DND-41 (cell line): Measurements from ENCODE around the gene ZNF726.
"Not testable (repeated sequence)": the region's sequence is repeated elsewhere in the genome, so short reads cannot be mapped to it uniquely, and the experiment has no call there.

Experiments used
- ATAC-seq: fragments of 200-7000 bp; cut with Tn5 transposase; 3 replicates; pipeline ENCODE4 v1.9.1; 2021; ENCODE audit warnings: low read depth; ENCODE audit not compliant: insufficient read depth
- DNase-seq: peaks from one replicate; pipeline ENCODE4 v3.0.0-alpha.2; 2020
- H2AFZ ChIP-seq: 2 replicates; pipeline ENCODE4 v1.6.0; 2012; ENCODE audit warnings: low read depth, low read length
- H3K27ac ChIP-seq: 2 replicates; pipeline ENCODE4 v1.5.1; 2012; ENCODE audit warnings: low read length, inconsistent platforms
- H3K27me3 ChIP-seq: fragments of 200-600 bp; sonication (generic); 2 replicates; pipeline ENCODE4 v1.6.0; 2012; ENCODE audit warnings: low read length, mild to moderate bottlenecking, inconsistent platforms; ENCODE audit not compliant: insufficient read depth, poor library complexity
- H3K36me3 ChIP-seq: 2 replicates; pipeline ENCODE4 v1.5.1; 2012; ENCODE audit warnings: low read length, inconsistent platforms; ENCODE audit not compliant: insufficient read depth
- H3K4me1 ChIP-seq: 2 replicates; pipeline ENCODE4 v1.5.1; 2012; ENCODE audit warnings: mild to moderate bottlenecking, low read length; ENCODE audit not compliant: insufficient read depth
- H3K4me2 ChIP-seq: 2 replicates; pipeline ENCODE4 v1.6.0; 2012; ENCODE audit warnings: mild to moderate bottlenecking, moderate library complexity, low read length, inconsistent platforms; ENCODE audit not compliant: insufficient read depth
- H3K4me3 ChIP-seq, 2 experiments: fragments of 200-600 bp in 1 of 2; shearing (Covaris generic) in 1 of 2; 2 replicates each; pipeline ENCODE4 v1.5.1; 2012 to 2016; ENCODE audit warnings: inconsistent platforms in 2 of 2, low read length in 2 of 2, mild to moderate bottlenecking in 2 of 2, low read depth in 1 of 2, moderate library complexity in 1 of 2
- H3K79me2 ChIP-seq: 2 replicates; pipeline ENCODE4 v1.6.0; 2012; ENCODE audit warnings: low read length, inconsistent platforms; ENCODE audit not compliant: insufficient read depth
- H3K9ac ChIP-seq: 2 replicates; pipeline ENCODE4 v1.6.0; 2012; ENCODE audit warnings: low read depth, mild to moderate bottlenecking, inconsistent platforms, low read length, moderate library complexity
- H3K9me3 ChIP-seq: 2 replicates; pipeline ENCODE4 v1.5.1; 2012; ENCODE audit warnings: low read length, moderate library complexity, mild to moderate bottlenecking, inconsistent platforms; ENCODE audit not compliant: insufficient read depth, severe bottlenecking
- H4K20me1 ChIP-seq: 2 replicates; pipeline ENCODE4 v1.6.0; 2012; ENCODE audit warnings: low read length; ENCODE audit not compliant: insufficient read depth
- CTCF ChIP-seq: IDR thresholded peaks from 2 replicates; pipeline ENCODE4 v1.5.1; 2012; ENCODE audit warnings: borderline replicate concordance, low read length, moderate library complexity, mild to moderate bottlenecking; ENCODE audit not compliant: poor library complexity, severe bottlenecking; ENCODE audit errors: extremely low read depth
- EZH2 ChIP-seq: IDR thresholded peaks from 3 replicates; pipeline ENCODE4 v1.6.1; 2012; ENCODE audit warnings: borderline replicate concordance, low read depth, mild to moderate bottlenecking, moderate library complexity, low read length, inconsistent platforms; ENCODE audit not compliant: severe bottlenecking

The ZNF726 gene

DNA sequence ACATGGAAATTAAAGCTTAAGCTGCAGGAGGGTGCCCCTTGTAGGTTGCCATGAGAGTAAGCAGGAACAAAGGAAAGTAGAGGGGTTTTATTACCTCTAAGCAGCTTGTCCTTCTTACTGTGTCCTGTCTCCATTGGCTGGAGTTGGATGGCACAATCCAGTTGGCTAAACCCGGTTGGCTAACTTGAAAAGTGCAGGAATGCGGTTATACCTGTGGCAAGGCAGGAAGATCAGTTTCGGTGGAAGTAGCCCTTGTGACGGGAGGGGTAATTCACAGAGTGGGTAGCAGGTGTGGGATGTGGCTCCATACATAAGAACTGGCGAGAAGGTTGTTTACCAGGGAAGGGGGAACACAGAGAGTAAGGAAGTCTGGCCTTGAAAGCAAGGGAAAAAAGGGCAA is 3.2 kb downstream of the ZNF726 start:
- H3K4me2 ChIP-seq = peak overlapping the region; percentile 67; the same call in 1 of the 2 replicates
- H3K27me3 ChIP-seq = no peaks in the 10 kb centered on the region
- no peak for TF ChIP-seq EZH2
- TF ChIP-seq CTCF = no peak
- H3K36me3 ChIP-seq = peaks cover 70% of the 10 kb centered on the region
- DNase-seq (no peak), ATAC-seq (no peak)
- H3K4me3 ChIP-seq = peak overlapping the region in 1 of 2 experiments; percentile 28; a peak in 1 of 4 replicates
- peaks cover 35% of the 10 kb centered on the region for H3K4me1 ChIP-seq
- H3K79me2 ChIP-seq = peaks cover 77% of the 10 kb centered on the region
- H3K27ac ChIP-seq = 0 out of 2 replicates have a peak overlapping the region, but pooled peaks have one; percentile 43
- H3K9ac ChIP-seq = no peak overlapping the region
- peaks cover 18% of the 10 kb centered on the region for H3K9me3 ChIP-seq
- no peak overlapping the region for H2AFZ ChIP-seq
- peaks cover 3% of the 10 kb centered on the region; the same call in 1 of the 2 replicates for H4K20me1 ChIP-seq

- Histone ChIP-seq H4K20me1 (no peaks in the 10 kb centered on the region), H3K27ac (no peak overlapping the region), H3K4me2 (no peak overlapping the region), H3K4me1 (no peaks in the 10 kb centered on the region), H3K27me3 (no peaks in the 10 kb centered on the region), H3K9ac (no peak overlapping the region), H3K4me3 (no peak overlapping the region), H3K79me2 (peaks cover 20% of the 10 kb centered on the region; the same call in 1 of the 2 replicates), H2AFZ (no peak overlapping the region), H3K36me3 (peaks cover 91% of the 10 kb centered on the region), H3K9me3 (peaks cover 45% of the 10 kb centered on the region)
- DNase-seq (no peak), ATAC-seq (no peak)
- TF ChIP-seq EZH2 = no peak
- TF ChIP-seq CTCF = no peak
These were observed 10.6 kb downstream of the ZNF726 start for GRCh38 chr19:23925285-23925684.

DNA sequence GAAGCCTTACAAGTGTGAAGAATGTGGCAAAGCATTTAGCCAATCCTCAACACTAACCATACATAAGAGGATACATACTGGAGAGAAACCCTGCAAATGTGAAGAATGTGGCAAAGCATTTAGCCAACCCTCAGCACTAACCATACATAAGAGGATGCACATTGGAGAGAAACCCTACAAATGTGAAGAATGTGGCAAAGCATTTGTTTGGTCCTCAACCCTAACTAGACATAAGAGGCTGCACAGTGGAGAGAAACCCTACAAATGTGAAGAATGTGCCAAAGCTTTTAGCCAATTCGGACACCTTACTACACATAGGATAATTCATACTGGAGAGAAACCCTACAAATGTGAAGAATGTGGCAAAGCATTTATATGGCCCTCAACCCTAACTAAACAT is 18.2 kb downstream of the ZNF726 start:
- H3K9me3 ChIP-seq = peaks cover 72% of the 10 kb centered on the region
- H2AFZ ChIP-seq = no peak overlapping the region
- no peak overlapping the region for H3K27ac ChIP-seq
- H3K4me2 ChIP-seq = no peak overlapping the region
- H3K4me3 ChIP-seq = no peak overlapping the region
- H4K20me1 ChIP-seq = no peaks in the 10 kb centered on the region
- DNase-seq = no peak
- H3K4me1 ChIP-seq = no peaks in the 10 kb centered on the region
- no peaks in the 10 kb centered on the region; the same call in 1 of the 2 replicates for H3K79me2 ChIP-seq
- no peaks in the 10 kb centered on the region for H3K27me3 ChIP-seq
- TF ChIP-seq EZH2 (no peak), CTCF (no peak)
- no peak overlapping the region for H3K9ac ChIP-seq
- no peak for ATAC-seq
- peaks cover 45% of the 10 kb centered on the region for H3K36me3 ChIP-seq

DNA sequence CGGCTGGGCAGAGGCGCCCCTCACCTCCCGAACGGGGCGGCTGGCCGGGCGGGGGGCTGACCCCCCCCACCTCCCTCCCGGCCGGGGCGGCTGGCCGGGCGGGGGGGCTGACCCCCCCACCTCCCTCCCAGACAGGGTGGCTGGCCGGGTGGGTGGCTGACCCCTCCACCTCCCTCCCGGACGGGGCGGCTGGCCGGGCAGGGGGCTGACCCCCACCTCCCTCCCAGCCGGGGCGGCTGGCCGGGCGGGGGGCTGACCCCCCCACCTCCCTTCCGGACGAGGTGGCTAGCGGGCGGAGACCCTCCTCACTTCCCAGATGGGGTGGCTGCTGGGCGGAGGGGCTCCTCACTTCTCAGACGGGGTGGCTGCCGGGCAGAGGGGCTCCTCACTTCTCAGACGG is 22.3 kb downstream of the ZNF726 start:
- not testable (repeated sequence) for H3K4me3 ChIP-seq, H2AFZ ChIP-seq, DNase-seq, H3K27ac ChIP-seq, H3K4me2 ChIP-seq, H3K9ac ChIP-seq, ATAC-seq, H3K4me1 ChIP-seq, H3K27me3 ChIP-seq, H4K20me1 ChIP-seq, H3K79me2 ChIP-seq
- Histone ChIP-seq H3K36me3 (peaks cover 32% of the 10 kb centered on the region), H3K9me3 (peaks cover 45% of the 10 kb centered on the region)
